Measurements from ENCODE around the gene DCC.

GRCh38 chr18:52370841-52371240 lies 30.8 kb downstream of the DCC start:
- no peak for TF ChIP-seq CTCF (IDR thresholded peaks at IDR 0.05)
- TF ChIP-seq POLR2A (IDR thresholded peaks at IDR 0.05), result no peak
